Measurements from ENCODE around the gene NELL2. TPM values are rescaled to one million over a fixed set of nuclear protein-coding genes. Genes with fewer than 3 reads are reported as not detected.

The NELL2 gene
- total RNA-seq, 1 donor from 2014 or later: 1.7 TPM

DNA sequence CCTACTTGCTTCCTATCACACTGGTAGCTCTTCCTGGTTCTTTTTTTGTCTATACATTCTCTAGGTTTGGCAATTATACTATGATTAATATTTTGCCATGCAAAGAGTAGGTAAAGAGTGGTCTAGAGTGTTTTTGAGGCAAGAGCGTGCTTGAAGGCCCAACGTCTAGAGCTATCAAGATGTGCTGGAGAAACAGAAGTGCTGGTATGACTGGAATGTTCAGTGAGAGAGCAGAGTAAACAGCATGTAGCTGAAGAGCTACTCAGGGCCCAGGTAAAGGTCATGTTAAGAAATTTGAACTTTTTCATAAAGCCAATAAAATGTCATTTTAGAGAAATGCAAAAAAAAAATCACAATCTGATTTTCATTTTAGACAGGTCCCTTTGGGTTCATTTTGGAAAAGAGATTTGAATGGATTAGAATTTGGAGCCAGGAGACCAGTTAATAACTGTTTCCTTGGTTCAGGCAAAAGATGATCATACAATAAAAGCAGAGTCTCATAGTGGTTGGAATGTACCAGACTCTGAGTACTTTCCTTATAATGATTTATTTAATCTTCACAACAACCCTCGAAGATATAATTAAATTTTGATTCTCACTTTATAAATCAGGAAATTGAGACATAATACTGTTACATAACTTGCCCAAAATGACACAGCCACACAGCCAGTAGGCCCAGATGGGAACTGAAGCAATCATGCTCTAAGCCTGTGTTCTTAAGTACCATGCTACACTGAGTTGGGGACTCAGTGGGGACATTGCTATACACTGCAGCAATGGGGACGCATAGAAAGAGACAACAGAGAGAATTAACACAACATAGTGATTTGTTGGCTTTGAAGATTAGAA is 350.1 kb downstream of the NELL2 start:
- Mint-ChIP-seq H3K9me3 (ENCODE audit: unreplicated experiment) (no peaks in the 10 kb centered on the region), H3K27ac (ENCODE audit: unreplicated experiment) (no peak overlapping the region), H3K4me1 (ENCODE audit: unreplicated experiment) (no peaks in the 10 kb centered on the region), H3K36me3 (ENCODE audit: low read depth, unreplicated experiment) (no peaks in the 10 kb centered on the region), H3K27me3 (ENCODE audit: unreplicated experiment) (no peaks in the 10 kb centered on the region), H3K4me3 (ENCODE audit: unreplicated experiment) (no peak overlapping the region)
- TF ChIP-seq, protein P1, sequence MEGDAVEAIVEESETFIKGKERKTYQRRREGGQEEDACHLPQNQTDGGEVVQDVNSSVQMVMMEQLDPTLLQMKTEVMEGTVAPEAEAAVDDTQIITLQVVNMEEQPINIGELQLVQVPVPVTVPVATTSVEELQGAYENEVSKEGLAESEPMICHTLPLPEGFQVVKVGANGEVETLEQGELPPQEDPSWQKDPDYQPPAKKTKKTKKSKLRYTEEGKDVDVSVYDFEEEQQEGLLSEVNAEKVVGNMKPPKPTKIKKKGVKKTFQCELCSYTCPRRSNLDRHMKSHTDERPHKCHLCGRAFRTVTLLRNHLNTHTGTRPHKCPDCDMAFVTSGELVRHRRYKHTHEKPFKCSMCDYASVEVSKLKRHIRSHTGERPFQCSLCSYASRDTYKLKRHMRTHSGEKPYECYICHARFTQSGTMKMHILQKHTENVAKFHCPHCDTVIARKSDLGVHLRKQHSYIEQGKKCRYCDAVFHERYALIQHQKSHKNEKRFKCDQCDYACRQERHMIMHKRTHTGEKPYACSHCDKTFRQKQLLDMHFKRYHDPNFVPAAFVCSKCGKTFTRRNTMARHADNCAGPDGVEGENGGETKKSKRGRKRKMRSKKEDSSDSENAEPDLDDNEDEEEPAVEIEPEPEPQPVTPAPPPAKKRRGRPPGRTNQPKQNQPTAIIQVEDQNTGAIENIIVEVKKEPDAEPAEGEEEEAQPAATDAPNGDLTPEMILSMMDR (IDR thresholded peaks at IDR 0.05; ENCODE audit: unreplicated experiment): no peak
- no peak for DNase-seq (ENCODE audit: low spot score)

DNA sequence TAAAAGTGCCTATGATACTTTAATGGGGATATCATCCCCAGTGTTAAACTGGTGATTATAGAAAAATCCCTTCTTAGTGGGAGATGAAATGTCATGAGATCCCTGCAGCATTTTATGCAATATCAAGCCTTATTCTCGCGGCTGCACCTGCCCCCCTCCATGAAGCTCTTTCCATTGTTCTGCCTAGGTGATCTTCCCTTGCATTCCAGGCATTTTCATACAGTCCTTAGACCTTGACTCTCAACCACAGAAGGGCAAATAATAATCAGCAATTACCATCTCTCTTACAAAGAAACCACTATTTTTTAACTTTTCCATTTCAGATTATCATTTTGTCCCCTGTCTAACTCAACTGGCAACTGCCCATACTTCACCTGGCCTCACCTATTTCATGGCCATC is 352.3 kb downstream of the NELL2 start:
- Mint-ChIP-seq H3K4me3 (ENCODE audit: unreplicated experiment) (no peak overlapping the region), H3K9me3 (ENCODE audit: unreplicated experiment) (no peaks in the 10 kb centered on the region), H3K27me3 (ENCODE audit: unreplicated experiment) (no peaks in the 10 kb centered on the region), H3K36me3 (ENCODE audit: low read depth, unreplicated experiment) (no peaks in the 10 kb centered on the region), H3K4me1 (ENCODE audit: unreplicated experiment) (peaks cover 4% of the 10 kb centered on the region), H3K27ac (ENCODE audit: unreplicated experiment) (no peak overlapping the region)
- no peak for DNase-seq (ENCODE audit: low spot score)
- TF ChIP-seq, protein P1 (IDR thresholded peaks at IDR 0.05; ENCODE audit: unreplicated experiment): no peak

DNA sequence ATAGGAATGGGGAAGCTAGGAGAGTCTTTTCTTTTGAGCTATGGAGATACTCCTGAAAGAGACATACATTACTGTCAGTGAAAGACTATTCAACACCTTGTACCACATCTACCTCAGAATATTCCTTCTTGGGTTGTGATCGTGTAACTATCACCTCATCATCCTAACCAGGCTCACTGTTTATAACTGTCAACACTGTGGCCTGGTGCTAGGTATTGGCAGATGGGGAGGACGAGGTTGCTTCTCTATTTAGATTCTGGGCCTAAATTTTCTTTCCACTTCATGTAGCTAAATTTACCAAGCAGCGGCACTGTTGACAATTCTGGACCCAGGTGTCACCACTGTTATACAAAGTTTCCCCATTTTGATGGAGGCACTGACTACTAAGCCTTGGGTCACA is 354.4 kb downstream of the NELL2 start:
- no peak overlapping the region for H3K4me3 Mint-ChIP-seq (ENCODE audit: unreplicated experiment)
- TF ChIP-seq, protein P1 (IDR thresholded peaks at IDR 0.05; ENCODE audit: unreplicated experiment): no peak

DNA sequence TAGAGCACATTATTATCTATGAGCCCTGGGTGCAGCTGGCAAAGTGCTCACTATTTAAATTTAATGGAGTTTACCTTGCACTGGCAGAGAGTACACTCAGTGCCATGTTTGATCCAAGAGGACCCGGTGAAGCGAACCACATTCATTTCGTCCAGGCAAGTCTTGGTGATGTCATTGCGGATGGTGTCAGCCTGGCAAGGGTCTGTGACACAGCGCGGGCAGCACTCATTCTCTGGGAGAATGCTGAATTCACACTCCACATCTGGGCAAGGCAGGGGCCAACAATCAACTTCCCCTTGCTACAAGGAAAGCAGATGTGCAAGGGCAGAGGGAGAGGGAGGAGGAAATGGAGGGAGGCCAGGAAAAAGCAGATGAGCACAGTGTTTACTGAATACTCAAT is 356.2 kb downstream of the NELL2 start:
- Mint-ChIP-seq H3K27me3 (ENCODE audit: unreplicated experiment) (no peaks in the 10 kb centered on the region), H3K4me3 (ENCODE audit: unreplicated experiment) (no peak overlapping the region), H3K9me3 (ENCODE audit: unreplicated experiment) (no peaks in the 10 kb centered on the region), H3K36me3 (ENCODE audit: low read depth, unreplicated experiment) (no peaks in the 10 kb centered on the region), H3K4me1 (ENCODE audit: unreplicated experiment) (peaks cover 4% of the 10 kb centered on the region), H3K27ac (ENCODE audit: unreplicated experiment) (no peak overlapping the region)
- no peak for DNase-seq (ENCODE audit: low spot score)
- TF ChIP-seq, protein P1 (IDR thresholded peaks at IDR 0.05; ENCODE audit: unreplicated experiment): no peak

More for the DNA sequence above, 354.4 kb downstream of the NELL2 start:
- no peaks in the 10 kb centered on the region for H3K36me3 Mint-ChIP-seq (ENCODE audit: low read depth, unreplicated experiment)
- no peak overlapping the region for H3K27ac Mint-ChIP-seq (ENCODE audit: unreplicated experiment)
- H3K4me1 Mint-ChIP-seq (ENCODE audit: unreplicated experiment): peaks cover 4% of the 10 kb centered on the region
- H3K27me3 Mint-ChIP-seq (ENCODE audit: unreplicated experiment): no peaks in the 10 kb centered on the region
- no peaks in the 10 kb centered on the region for H3K9me3 Mint-ChIP-seq (ENCODE audit: unreplicated experiment)
- no peak for DNase-seq (ENCODE audit: low spot score)

DNA sequence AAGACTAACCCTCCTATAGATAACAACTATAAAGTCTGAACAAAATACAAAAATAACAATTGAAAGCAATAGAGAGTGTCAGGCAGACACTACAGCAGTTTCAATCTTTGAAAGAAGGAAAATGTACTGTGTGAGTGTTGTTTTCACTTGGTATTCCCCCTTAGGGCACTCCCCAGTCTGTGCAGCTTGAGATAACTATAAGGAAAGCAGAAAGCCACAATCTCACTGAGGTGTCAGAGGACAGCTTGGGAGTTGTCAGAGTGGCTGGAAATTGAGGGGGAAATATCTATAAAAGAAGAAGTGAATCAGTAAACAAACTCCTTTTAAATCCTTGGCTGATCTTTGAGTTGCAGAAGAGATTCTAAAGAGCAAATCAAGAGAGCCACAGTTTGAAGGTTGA is 364.8 kb downstream of the NELL2 start:
- DNase-seq (ENCODE audit: low spot score): no peak
- Mint-ChIP-seq H3K4me1 (ENCODE audit: unreplicated experiment) (peaks cover 11% of the 10 kb centered on the region), H3K9me3 (ENCODE audit: unreplicated experiment) (no peaks in the 10 kb centered on the region), H3K36me3 (ENCODE audit: low read depth, unreplicated experiment) (no peaks in the 10 kb centered on the region), H3K4me3 (ENCODE audit: unreplicated experiment) (no peak overlapping the region), H3K27ac (ENCODE audit: unreplicated experiment) (no peak overlapping the region), H3K27me3 (ENCODE audit: unreplicated experiment) (no peaks in the 10 kb centered on the region)
- TF ChIP-seq, protein P1 (IDR thresholded peaks at IDR 0.05; ENCODE audit: unreplicated experiment): no peak

Data from endothelial cell (in vitro differentiated cells).